Ammon's horn (tissue), 1 donor: Measurements from ENCODE around the gene H2AZ2.

Experiments
- DNase-seq: peaks from one replicate; pipeline ENCODE4 v3.0.0-alpha.2; 2016; ENCODE audit warnings: low spot score

H2AZ2 gene

DNA sequence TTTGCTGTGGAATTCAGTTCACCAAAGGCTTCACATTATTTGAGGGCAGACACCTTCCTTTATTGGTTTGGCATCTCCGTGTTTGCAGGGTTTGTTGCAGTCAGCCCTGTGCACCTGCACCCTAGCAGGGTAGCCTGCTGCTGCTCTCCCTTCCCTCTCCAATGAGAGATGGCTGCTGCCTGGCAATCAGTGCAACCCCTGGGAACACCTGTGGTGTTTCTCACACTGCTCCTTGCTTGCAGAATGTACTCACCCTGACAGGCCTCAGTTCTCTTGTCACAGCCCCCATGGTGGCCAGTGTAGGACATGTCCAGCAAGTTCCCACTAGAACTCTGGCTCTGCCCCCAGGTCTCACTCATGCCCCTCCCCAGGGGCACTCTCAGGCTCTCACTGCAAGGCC lies 63.5 kb downstream of the H2AZ2 start:
- no peak for DNase-seq

DNA sequence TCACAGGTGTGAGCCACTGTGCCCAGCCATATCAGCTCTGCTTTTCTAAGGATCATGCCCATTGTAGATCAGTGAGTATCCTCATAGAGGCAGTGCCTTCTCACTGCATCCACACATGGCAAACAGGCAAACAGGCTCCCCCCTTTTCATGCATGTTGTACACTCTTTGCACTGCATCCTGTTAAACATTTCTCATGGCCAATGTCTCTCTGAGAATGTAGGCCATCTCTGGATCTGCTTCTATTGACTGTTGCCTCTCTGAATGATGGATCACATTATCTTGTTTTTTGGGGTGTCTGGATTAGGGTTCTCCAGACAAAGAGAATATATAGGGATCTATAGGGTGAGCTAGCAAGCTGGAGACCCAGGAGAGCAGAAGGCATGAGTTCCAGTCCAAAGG lies 64.5 kb downstream of the H2AZ2 start:
- no peak for DNase-seq

DNA sequence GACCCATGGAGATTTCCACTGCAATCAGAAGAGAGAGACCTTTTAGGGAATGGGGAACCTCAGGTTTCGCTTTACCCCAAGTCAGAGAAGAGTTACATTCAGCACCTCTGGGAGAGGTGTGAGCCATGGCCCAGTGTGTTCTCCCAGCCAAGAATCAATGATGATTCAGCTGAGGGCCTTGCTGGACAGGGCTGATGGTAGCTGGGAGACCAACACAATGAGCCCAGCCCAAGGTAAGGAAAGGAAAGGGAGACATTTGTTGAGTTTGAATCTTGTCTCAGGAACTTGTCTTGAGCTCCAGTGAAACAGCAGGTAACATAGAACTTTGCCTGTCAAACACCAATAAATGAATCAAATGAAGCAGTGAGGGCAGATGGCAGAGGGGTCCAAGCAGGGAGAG lies 65.4 kb downstream of the H2AZ2 start:
- no peak for DNase-seq
